IPS-NIHi11 (cell line): ENCODE data around the gene NR2F6.

Experiments
- DNase-seq: peaks from one replicate; pipeline ENCODE4 v3.0.0; 2012; ENCODE audit warnings: mixed read lengths, low spot score

Gene NR2F6

DNA sequence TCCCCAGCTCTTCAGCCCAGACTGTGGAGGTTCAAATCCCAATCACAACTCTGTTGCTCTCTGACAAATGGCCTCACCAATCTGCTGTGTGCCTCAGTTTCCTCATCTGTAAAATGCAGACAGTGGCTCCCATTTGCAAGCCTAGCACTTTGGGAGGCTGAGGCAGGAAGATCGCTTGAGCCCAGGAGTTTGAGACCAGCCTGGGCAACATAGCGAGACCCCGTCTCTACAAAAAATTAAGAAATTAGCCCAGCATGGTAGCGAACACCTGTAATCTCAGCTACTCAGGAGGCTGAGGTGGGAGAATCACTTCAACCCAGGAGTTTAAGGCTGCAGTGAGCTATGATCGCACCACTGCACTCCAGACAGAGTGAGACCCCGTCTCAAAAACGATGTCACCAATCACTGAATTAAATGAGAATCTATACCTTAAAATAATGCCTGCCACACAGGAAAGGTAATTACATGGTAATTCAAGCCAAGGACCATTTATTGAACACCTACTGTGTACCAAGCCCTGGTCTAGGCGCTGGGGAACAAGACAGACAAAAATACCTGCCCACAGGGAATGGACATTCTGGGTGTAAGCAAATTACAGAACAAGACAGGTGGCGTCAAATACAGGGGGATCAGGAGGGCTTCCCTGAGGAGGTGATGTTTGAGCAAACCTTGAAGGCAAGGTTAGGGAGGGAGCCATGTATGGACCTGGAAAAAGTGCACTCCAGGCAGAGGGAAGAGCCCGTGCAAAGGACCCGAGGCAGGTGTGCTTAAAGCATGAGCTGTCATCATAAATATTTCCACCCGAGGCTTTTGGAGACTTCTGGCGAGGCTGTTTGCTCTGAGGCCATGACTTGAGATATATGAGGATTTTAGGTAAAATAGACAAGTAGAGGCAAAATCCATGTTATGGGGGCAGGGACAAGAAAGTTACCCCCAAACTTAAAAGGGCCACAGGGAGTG, 7.7 kb downstream of the NR2F6 start:
- no peak for DNase-seq

GRCh38 chr19:17236811-17237543, 8.7 kb downstream of the NR2F6 start:
- DNase-seq = no peak

DNA sequence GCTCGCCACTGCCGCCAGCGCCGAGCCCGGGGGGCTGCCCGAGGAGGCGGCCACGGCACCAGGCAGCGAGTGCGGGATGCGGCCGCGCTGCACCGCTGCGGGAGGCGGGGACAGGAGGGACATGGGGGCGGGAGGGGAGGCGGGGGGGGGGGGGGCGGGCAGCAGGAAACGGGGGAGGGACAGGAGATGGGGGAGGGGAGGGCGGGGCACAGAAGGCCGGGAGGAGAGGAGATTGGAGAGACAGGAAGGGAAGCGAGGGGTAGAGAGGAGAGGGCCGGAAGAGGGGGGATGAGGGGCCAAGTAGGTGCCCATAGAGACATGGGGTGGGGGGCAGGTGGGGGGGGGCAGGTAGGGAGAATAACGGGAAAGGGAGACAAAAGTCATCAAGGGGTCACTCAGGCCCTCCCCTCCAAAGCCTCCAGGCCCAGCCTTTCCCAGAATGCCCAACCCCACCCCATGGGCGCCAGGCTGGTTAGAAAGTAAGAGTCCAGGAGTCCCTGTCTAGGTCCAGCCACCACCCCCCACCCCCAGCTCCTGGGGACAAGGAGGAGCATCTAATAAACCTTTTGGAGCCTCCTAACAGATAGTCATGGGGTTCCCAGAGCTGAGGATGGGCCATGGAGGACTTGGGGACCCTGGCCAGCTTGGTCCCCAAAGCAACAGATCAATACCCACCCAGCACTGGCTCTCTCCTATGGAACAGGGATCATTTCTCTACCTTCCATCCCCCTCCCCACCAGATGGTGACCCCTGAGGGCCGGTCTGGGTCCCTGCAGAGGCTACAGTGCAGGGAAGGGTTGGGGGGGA, 9.5 kb downstream of the NR2F6 start:
- DNase-seq = peak; percentile 64

DNA sequence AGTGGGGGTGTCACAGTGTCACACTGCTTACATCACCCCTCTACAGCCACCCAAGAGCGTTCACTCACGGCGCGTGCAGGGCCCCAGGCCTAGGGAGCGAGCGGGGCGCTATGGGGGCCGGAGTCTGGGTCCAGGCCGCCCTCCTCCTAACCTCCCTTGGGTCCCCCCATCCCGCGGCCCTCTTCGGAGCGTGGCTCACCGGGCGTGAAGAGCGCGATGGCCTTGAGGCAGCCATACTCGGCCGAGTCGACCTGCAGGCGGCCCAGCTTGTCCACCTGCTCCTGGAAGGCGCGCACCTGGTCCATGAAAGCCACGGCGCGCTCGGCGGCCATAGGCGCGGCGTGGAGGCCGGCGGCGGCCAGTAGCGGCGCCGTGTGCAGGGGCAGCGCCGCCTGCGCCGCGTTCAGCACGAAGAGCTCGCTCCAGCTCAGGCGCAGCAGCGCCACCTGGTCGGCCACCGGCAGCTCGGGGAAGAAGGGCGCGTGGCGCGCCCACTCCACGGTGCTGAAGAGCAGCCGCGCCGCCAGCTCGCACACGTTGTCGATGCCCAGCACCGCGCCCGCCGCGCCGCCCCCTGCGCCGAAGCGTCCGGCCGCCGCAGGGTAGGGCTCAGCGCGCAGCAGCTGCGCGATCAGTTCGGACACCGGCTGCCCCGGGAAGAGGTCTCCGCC, 10.3 kb downstream of the NR2F6 start:
- DNase-seq = peak; percentile 33

- peak; percentile 72 for DNase-seq
Observed at GRCh38 chr19:17234911-17235299, 10.8 kb downstream of the NR2F6 start.

- no peak for DNase-seq
Observed at GRCh38 chr19:17232258-17232657, 13.5 kb downstream of the NR2F6 start.

GRCh38 chr19:17229890-17230289, 15.8 kb downstream of the NR2F6 start:
- no peak for DNase-seq

GRCh38 chr19:17227798-17228367, 17.8 kb downstream of the NR2F6 start:
- no peak for DNase-seq

GRCh38 chr19:17226002-17226933, 19.5 kb downstream of the NR2F6 start, which contains the start of gene OCEL1:
OCEL1 (plus strand) TSS chr19:17226226; CDS start chr19:17226248, 22 bp downstream.
- DNase-seq = peak; percentile 92

DNA sequence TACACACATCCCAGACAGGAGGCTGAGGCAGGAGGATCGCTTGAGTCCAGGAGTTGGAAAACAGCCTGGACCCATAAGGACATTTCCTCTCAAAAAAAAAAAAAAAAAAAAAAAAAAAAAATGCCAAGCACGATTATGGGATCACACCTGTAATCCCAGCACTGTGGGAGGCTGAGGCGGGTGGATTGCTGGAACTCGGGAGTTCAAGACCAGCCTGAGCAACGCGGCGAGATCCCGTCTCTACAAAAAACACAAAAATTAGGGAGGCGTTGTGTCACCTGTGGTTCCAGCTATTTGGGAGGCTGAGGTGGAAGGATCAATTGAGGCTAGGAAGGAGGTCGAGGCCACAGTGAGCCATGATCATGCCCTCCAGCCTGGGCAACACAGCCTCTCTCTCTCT, 20.7 kb downstream of the NR2F6 start:
- DNase-seq = no peak

GRCh38 chr19:17220207-17220758, 25.4 kb downstream of the NR2F6 start:
- no peak for DNase-seq

DNA sequence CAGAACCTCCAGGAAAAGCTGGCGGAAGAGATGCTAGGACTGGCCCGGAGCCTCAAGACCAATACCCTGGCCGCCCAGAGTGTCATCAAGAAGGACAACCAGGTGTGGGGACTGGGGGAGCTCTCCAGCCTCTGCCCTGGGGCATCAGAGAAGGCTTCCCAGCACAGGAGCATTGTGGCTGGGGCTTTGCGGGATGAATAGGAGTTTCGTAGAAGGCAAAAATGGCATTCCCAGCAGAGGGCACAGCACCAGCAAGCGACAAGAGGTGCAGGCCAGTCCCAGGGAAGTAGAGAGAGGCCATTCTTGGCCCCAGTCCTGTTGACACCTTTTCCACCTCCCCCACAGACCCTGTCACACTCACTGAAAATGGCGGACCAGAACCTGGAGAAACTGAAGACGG, 26.4 kb downstream of the NR2F6 start:
- DNase-seq = no peak

- no peak for DNase-seq
Observed at GRCh38 chr19:17216058-17216670, 29.6 kb downstream of the NR2F6 start.

DNA sequence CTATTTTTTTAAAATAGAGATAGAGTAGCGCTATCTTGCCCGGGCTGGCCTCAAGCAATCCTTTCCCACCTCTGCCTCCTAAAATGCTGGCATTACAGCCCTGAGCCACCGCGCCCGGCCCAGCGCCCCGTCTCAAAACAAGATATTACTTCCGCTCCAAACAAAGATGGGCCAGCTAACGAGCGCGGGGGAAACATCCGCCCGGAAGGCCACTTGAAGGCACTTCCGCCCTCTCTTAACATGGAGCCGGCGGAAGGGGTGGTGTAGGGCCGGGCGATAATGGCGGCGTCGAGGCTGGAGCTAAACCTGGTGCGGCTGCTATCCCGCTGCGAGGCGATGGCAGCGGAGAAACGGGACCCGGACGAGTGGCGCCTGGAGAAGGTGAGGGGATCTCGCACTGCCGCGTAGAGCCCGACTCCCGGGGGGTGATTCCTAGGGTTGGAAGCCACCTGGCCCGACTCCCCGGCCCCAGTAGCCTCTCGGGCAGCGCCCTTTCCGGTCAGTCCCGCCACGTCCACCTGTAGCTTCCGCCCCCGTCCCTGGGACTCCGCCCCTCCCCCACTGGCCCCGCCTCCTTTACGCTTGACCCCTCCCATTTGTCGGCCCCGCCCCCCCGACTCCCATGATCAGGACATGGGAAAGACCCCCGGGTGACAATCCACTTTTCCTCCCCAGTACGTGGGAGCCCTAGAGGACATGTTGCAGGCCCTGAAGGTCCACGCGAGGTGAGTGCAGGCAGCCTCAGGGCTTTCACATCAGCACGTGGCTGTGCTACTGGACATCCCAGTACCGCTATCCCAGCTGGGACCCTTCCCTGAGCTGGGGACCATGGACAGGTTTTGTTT, 30.4 kb downstream of the NR2F6 start, which contains the start of gene USE1:
TSS of gene USE1 (plus strand) at position 231 of the 845 bp plus-strand sequence. CDS start at position 280, 49 bp downstream.
- peak; percentile 95 for DNase-seq

GRCh38 chr19:17214508-17215126, 31.1 kb downstream of the NR2F6 start:
- DNase-seq = no peak

GRCh38 chr19:17213334-17213733, 32.4 kb downstream of the NR2F6 start:
- no peak for DNase-seq

DNA sequence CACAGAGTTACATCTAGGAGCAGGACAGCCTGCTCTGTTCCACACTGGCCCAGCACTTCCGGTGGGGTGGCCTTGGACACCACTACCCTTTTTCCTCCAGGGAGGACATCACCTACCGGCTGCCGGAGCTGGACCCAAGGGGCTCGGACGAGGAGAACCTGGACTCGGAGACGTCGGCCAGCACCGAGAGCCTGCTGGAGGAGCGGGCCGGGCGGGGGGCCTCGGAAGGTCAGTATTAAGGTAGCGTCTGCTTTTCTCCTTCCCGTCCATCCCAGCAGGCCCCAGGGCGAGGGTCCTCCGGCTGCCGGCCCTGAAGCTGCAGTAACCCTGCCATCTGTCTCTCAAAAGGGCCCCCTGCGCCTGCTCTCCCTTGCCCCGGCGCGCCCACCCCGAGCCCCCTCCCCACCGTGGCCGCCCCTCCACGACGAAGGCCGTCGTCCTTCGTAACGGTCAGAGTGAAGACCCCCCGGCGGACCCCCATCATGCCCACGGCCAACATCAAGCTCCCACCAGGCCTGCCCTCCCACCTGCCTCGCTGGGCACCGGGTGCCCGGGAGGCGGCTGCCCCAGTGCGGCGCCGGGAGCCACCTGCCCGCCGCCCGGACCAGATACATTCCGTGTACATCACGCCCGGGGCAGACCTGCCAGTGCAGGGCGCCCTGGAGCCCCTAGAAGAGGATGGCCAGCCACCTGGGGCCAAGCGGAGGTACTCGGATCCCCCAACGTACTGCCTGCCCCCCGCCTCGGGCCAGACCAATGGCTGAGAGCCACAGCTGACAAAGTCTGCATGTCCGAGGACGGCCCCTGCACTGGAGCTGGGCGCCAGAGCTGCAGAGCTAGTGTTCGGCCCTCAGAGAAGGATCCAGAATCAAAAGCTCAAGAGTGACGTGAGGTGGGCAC, 33.9 kb downstream of the NR2F6 start:
- no peak for DNase-seq
